ENCODE data around the gene MNX1. TPM values are rescaled to one million over a fixed set of nuclear protein-coding genes. Genes with fewer than 3 reads are reported as not detected.

The MNX1 gene
- total RNA-seq, result not detected
- polyA plus RNA-seq, result under 1 TPM in 1 of 2 donors, not detected in 1; 0.08 TPM

DNA sequence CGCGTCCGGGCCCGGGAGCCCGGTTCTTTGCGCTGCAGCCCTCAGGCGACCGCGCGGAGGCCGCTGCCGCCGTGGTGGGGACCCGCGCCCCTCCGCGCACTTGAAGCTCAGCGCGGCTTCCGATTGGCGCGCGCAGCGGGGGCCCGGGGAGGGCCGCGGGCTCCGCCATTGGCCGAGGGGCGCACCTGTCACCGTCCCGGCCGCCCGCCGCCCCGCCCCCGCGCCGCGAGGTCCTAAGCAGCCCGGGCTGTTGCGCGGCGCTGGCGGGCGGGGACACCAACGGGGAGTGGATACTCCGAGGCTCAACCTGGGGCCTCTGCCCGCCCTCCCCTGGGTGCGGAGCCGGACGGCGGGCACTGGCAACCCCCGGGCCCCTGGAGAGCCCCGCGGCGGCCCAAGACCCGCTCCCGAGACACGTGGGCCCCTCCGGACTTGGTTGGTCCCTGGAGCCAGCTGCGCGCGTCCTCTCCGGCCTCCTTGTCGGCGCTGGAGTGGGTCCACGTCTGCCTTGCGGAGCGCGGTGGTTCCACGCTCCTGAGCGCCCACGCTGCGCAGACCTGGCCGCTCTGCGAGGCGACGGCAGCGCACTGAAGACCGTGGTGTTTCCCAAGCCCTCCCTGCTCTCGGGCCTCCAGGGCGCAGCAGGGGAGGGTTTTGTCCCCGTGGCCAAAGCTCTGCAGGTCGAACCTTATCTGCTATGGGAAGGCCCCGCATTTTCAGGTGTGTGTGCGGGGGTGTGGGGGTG is at the start of gene MNX1:
Gene MNX1, minus strand, starts transcription at position 76 of the 745 bp plus-strand sequence. CDS start 313 bp downstream, outside the sequence.
- peaks cover 9 to 39% (median 19%) of the 10 kb centered on the region in 4 donors for H3K27me3 ChIP-seq (ENCODE audit: control insufficient read depth in 4 of 4, insufficient read depth in 4 of 4, low read length in 3 of 4)
- 2% methylated on average over 87 of the region's 87 CpGs for WGBS
- H3K4me3 ChIP-seq (ENCODE audit: low read depth in 1 of 3, low read length in 3 of 3), result peak within 1 kb of the TSS in 2 of 3 donors; percentile 37 to 54
- no peaks in the 10 kb centered on the region for H3K36me3 ChIP-seq (ENCODE audit: control insufficient read depth in 4 of 4, insufficient read depth in 3 of 4, low read depth in 1 of 4, low read length in 3 of 4)
- no peak within 1 kb of the TSS for H3K9ac ChIP-seq (ENCODE audit: low read depth in 1 of 2, low read length in 2 of 2)
- peaks cover 8 to 23% (median 15%) of the 10 kb centered on the region in 4 donors for H3K4me1 ChIP-seq (ENCODE audit: control insufficient read depth in 4 of 4, insufficient read depth in 4 of 4, low read length in 3 of 4)
- no peak for TF ChIP-seq GABPA (IDR thresholded peaks at IDR 0.05 in 1 of 2, conservative IDR thresholded peaks at IDR 0.05 in 1 of 2)
- TF ChIP-seq FOXA1 (IDR thresholded peaks at IDR 0.05), result no peak
- TF ChIP-seq, protein P1, sequence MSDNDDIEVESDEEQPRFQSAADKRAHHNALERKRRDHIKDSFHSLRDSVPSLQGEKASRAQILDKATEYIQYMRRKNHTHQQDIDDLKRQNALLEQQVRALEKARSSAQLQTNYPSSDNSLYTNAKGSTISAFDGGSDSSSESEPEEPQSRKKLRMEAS (IDR thresholded peaks at IDR 0.05), result no peak
- no peak for TF ChIP-seq HNF4A (conservative IDR thresholded peaks at IDR 0.05)
- DNase-seq (ENCODE audit: low spot score), result no peak
- no peaks in the 10 kb centered on the region for H3K9me3 ChIP-seq (ENCODE audit: control insufficient read depth in 4 of 4, low read length in 3 of 4)
- H3K27ac ChIP-seq (ENCODE audit: low read depth in 1 of 2, low read length in 2 of 2), result no peak within 1 kb of the TSS

GRCh38 chr7:157059534-157059933 is 49.1 kb upstream of the MNX1 start:
- H3K9ac ChIP-seq (ENCODE audit: low read depth in 1 of 2, low read length in 2 of 2), result no peak overlapping the region
- no peak overlapping the region for H3K4me3 ChIP-seq (ENCODE audit: low read depth in 1 of 3, low read length in 3 of 3)
- no peaks in the 10 kb centered on the region for H3K4me1 ChIP-seq (ENCODE audit: control insufficient read depth in 4 of 4, insufficient read depth in 4 of 4, low read length in 3 of 4)
- H3K27ac ChIP-seq (ENCODE audit: low read depth in 1 of 2, low read length in 2 of 2), result no peak overlapping the region
- TF ChIP-seq HNF4G (IDR thresholded peaks at IDR 0.05), result no peak
- no peak for TF ChIP-seq FOXA2 (IDR thresholded peaks at IDR 0.05)
- TF ChIP-seq EGR1 (IDR thresholded peaks at IDR 0.05; ENCODE audit: low read depth in 2 of 2), result no peak
- no peak for TF ChIP-seq SP1 (IDR thresholded peaks at IDR 0.05)
- no peak for TF ChIP-seq ZBTB33 (IDR thresholded peaks at IDR 0.05)
- TF ChIP-seq ATF3 (IDR thresholded peaks at IDR 0.05), result no peak
- no peak for TF ChIP-seq HNF4A (conservative IDR thresholded peaks at IDR 0.05)
- TF ChIP-seq CTCF (IDR thresholded peaks at IDR 0.05; ENCODE audit: low read depth, low read length, missing input control), result no peak
- TF ChIP-seq REST (IDR thresholded peaks at IDR 0.05), result no peak
- peaks cover 0 to 3% (median 0%) of the 10 kb centered on the region in 4 donors for H3K27me3 ChIP-seq (ENCODE audit: control insufficient read depth in 4 of 4, insufficient read depth in 4 of 4, low read length in 3 of 4)
- DNase-seq (ENCODE audit: low spot score), result no peak
- peaks cover 4 to 19% (median 6%) of the 10 kb centered on the region in 4 donors for H3K9me3 ChIP-seq (ENCODE audit: control insufficient read depth in 4 of 4, low read length in 3 of 4)
- no peaks in the 10 kb centered on the region for H3K36me3 ChIP-seq (ENCODE audit: control insufficient read depth in 4 of 4, insufficient read depth in 3 of 4, low read depth in 1 of 4, low read length in 3 of 4)
- WGBS, result 49% methylated on average over 4 of the region's 4 CpGs

Measured in liver (tissue), 9 donors.